HG03066 (cell line): ENCODE measurements around the gene PRR19.

ENCODE experiments used
- ATAC-seq: cut with Tn5 transposase; IDR thresholded peaks from one replicate; pipeline ENCODE4 v1.9.1; 2021; ENCODE audit warnings: low read depth; ENCODE audit not compliant: unreplicated experiment

Gene PRR19

GRCh38 chr19:42294471-42295137 lies 7.3 kb upstream of the PRR19 start:
- ATAC-seq = no peak

DNA sequence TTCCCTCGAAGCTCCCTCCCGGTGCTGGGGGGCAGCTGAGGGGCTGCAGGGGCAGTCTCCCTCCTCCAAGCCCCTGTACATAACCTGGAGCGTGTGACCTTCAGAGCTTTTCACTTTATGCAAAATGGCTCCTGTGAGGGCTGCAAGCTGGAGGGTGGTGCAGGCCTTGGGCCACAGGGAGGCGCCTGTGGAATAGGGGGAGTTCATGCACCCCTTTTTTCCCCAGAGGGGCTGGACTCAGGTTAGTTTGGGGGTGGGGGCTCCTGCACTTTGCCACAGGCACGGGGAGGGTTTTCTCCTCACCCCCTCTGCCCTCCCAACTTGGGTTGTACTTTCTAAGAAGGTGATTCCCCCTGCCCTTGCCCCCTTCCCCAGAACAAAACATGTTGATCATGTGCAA lies 6.6 kb upstream of the PRR19 start:
- ATAC-seq = no peak

GRCh38 chr19:42295831-42296525 lies 6.0 kb upstream of the PRR19 start:
- ATAC-seq = no peak

GRCh38 chr19:42297039-42297438 lies 4.9 kb upstream of the PRR19 start:
- ATAC-seq = no peak

DNA sequence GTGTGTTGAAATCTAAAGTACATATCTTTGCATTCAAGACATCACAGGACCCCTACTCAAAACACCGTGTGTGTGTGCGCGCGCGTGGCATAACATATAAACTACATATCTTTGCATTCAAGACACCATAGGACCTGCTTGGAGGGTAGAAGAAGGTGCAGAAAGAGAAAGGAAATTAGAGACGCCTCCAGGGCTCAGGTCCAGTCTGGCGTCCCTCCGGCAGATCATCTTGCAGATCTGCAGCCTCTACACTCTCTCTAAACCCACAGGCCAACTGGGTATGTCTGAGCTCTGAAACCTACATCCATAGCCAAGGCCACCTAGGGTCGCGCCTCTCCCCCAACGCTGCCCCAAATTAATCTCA lies 1.2 kb downstream of the PRR19 start:
- no peak for ATAC-seq

- ATAC-seq = no peak
These were observed 1.9 kb downstream of the PRR19 start for GRCh38 chr19:42303876-42304275.

GRCh38 chr19:42306646-42307045 lies 4.7 kb downstream of the PRR19 start:
- ATAC-seq = no peak

DNA sequence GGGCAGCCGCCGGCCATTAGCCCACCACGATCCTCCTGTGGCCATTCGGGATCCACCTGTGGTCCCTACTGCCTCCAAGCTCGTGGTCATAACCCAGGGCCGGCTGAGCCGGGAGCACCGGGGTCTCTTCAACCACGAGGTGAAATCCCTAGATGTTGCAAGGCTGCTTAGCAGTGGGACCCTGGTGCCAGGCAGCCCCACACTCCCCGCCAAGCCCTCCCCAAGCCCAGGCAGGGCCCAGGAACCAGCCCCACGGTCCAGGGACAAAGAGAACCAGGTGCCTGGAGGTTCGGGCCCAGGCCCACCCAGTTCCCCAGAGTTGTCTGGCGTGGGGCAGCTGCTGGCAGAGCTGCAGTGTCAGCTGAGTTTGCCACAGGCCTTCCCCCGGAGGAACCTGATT lies 7.8 kb downstream of the PRR19 start:
- no peak for ATAC-seq

GRCh38 chr19:42311657-42312056 lies 9.7 kb downstream of the PRR19 start:
- no peak for ATAC-seq

- ATAC-seq = no peak
These were observed 10.4 kb downstream of the PRR19 start for GRCh38 chr19:42312370-42312769.

DNA sequence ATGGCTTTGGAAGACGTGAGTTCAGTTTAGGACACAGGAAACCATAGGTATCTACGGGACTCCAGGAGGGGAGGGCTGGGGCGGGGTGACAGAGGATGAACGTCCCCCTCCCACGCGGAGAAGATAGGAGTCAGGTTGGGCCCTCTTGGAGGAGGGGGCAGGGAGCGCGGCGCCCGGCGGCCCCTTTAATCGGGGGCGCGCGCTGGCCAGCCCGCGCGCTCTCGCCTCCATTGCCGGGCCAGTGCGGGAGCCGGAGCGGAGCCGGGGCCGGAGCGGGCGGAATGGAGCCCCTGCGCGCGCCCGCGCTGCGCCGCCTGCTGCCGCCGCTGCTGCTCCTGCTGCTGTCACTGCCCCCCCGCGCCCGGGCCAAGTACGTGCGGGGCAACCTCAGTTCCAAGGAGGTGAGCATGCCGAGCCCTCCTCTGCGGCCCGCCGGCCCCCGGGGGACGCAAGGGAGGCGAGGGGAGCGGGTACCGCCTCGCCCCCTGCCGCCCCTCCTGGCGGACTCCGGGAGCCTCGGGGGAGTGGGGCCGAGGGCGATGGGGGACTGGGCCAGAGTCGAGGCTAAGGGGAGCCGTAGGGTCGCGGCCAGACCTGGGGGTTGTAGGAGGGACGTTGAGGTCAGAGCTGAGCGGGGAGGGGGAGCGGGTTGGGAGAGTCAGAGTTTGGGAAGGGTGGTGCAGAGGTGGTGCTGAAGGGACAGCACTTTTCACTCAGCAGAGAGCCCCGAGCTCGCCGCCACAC lies 11.3 kb downstream of the PRR19 start, which contains the start of gene TMEM145:
Gene TMEM145 (plus strand): TSS at position 214 of the 744 bp plus-strand sequence. CDS start 68 bp downstream, at position 282.
- ATAC-seq = no peak

GRCh38 chr19:42313840-42314755 lies 12.2 kb downstream of the PRR19 start:
- no peak for ATAC-seq

DNA sequence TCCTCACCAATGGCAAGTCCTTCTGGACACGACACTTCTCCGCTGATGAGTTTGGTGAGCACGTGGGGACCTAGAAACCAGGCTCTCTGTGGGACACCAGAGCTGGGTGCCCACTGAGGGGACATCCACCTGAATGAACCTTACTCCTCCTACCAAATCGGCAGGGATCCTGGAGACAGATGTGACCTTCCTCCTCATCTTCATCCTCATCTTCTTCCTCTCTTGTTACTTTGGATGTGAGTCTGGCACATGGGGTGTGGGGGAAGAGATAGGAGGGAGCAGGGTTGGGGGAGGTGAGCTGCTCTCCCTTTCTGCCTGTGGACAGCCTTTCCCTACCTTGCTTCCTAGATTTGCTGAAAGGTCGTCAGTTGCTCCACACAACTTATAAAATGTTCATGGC lies 13.1 kb downstream of the PRR19 start:
- no peak for ATAC-seq

GRCh38 chr19:42316223-42317211 lies 14.6 kb downstream of the PRR19 start:
- ATAC-seq = no peak

- no peak for ATAC-seq
These were observed 15.6 kb downstream of the PRR19 start for GRCh38 chr19:42317535-42317934.

GRCh38 chr19:42322305-42322704 lies 20.4 kb downstream of the PRR19 start:
- no peak for ATAC-seq

DNA sequence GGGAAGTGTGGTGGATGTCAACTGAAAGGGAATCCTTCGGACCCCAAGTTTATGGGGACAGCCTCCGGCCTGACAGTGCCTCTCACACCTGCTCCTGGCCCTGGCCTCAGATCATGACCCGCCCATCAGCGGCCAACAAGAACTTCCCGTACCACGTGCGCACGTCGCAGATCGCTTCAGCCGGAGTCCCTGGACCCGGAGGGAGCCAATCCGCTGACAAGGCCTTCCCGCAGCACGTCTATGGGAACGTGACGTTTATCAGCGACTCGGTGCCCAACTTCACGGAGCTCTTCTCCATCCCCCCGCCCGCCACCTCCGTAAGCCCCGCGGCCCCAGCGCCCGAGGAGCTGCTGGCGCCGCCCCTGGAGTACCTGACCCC lies 21.5 kb downstream of the PRR19 start:
- no peak for ATAC-seq

DNA sequence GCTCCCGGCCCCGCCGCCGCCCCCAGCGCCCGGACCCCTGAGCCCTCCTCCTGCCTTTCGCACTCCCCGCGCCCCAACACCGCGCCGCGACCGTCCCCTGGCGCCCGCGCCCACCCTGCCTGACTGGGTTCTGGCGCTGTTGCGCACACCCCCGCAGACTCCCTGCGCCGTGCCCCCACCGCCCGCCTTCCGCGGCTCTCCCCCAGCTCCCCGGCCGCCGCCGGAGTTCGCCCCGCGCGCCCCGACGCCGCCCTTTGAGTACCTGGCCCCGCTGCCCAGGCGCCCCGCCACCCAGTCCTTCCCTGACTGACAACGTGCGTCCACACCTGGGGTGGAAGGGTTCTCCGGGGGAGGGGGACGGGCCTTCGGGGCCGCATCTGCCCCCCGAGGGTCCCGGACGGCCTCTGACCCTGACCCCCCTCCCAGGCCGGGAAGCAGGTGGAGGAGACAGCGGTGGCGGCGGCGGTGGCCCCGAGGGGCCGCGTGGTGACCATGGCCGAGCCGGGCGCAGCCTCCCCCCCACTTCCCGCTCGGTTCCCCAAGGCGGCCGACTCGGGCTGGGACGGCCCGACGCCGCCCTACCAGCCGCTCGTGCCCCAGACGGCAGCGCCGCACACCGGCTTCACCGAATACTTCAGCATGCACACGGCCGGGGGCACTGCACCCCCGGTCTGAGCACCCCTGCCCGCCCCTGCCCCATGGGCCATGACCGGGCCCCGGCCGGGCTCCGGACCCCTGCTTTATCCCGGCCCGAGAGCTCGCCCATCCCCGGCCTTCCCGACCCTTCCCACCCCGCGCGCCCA lies 22.1 kb downstream of the PRR19 start:
- ATAC-seq = no peak
